GM12874 (cell line): ENCODE results near the gene NEFH.

Experiments
- CTCF ChIP-seq: IDR thresholded peaks from 2 replicates; pipeline ENCODE4 v1.5.1; 2011; ENCODE audit warnings: low read depth, mild to moderate bottlenecking, control low read depth, low read length, moderate library complexity; ENCODE audit not compliant: insufficient read depth

The NEFH gene

GRCh38 chr22:29478326-29479276, 1.4 kb upstream of the NEFH start:
- TF ChIP-seq CTCF = no peak

DNA sequence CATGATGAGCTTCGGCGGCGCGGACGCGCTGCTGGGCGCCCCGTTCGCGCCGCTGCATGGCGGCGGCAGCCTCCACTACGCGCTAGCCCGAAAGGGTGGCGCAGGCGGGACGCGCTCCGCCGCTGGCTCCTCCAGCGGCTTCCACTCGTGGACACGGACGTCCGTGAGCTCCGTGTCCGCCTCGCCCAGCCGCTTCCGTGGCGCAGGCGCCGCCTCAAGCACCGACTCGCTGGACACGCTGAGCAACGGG, 169 bp downstream of the NEFH start:
- TF ChIP-seq CTCF = no peak

DNA sequence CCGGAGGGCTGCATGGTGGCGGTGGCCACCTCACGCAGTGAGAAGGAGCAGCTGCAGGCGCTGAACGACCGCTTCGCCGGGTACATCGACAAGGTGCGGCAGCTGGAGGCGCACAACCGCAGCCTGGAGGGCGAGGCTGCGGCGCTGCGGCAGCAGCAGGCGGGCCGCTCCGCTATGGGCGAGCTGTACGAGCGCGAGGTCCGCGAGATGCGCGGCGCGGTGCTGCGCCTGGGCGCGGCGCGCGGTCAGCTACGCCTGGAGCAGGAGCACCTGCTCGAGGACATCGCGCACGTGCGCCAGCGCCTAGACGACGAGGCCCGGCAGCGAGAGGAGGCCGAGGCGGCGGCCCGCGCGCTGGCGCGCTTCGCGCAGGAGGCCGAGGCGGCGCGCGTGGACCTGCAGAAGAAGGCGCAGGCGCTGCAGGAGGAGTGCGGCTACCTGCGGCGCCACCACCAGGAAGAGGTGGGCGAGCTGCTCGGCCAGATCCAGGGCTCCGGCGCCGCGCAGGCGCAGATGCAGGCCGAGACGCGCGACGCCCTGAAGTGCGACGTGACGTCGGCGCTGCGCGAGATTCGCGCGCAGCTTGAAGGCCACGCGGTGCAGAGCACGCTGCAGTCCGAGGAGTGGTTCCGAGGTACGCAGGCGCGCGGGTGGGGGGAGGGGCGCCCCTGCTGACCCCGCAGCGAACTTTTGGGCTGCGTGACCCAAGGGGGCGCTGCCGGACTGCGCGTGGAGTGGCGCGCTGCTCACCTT, 670 bp downstream of the NEFH start:
- TF ChIP-seq CTCF = no peak

DNA sequence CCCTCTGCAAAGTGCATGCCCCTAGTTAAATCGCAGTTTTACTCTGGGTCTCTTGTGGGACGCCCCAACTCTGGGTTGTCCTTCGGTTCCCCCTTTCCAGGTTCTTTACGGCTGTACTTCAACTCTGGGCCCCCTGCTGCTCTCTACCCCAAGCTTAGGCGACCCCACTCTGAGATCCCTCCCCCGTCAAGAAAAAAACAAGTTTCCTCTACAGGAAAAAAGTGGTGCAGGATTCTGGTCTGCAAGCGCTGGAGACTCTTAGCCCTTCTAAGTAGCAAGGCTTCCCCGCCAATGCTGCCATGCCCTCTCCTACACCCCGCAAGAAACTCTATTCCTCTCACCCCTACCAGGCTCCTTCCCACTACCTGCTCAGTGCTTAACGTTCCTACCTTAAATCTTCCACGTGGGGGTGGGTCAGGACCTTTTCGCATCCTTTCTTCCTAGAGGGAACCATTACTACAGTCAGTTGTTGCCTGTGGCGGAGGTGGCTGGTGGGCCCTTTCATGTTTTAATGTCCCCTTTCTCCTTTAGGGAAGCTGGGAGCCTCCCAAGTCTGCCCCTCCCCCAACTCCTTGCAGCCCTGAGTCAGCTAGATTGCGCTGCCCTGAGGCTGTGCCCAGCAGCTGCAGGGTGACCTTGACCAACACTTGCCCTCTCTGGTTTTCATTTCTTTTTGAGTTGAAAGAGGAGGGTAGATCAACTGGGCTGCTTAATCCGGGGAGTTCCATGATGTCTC, 1.4 kb downstream of the NEFH start:
- no peak for TF ChIP-seq CTCF

DNA sequence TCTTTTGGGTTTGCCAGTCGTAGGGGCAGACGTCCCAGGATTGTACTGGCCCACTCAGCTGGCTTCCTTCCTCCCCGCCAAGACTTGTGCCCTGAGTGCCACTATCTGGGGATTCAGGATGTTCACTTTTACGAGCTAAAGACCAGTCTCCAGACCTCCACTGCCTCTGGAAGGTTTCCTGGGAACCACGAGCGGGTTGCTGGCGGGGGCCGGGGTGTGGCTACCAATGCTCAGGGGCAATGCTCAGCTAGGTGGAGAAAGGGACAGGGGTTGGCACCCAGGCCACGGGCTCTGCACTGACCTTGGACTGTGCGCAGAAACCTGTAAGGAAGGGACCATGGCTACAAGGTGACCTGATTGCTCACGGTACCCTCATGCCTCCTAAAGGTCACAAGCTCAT, 2.2 kb downstream of the NEFH start:
- no peak for TF ChIP-seq CTCF

GRCh38 chr22:29482726-29483125, 2.7 kb downstream of the NEFH start:
- TF ChIP-seq CTCF = no peak

GRCh38 chr22:29483254-29483653, 3.2 kb downstream of the NEFH start:
- TF ChIP-seq CTCF = no peak
